ENCODE measurements around the gene KLHL1.

The KLHL1 gene

GRCh38 chr13:69706807-69707206, 401.4 kb downstream of the KLHL1 start:
- no peak for TF ChIP-seq CTCF (IDR thresholded peaks at IDR 0.05; ENCODE audit: control extremely low read depth, extremely low read depth, low read depth, missing control alignments)
- CTCF ChIA-PET = no interaction called here
- DNase-seq (ENCODE audit: extremely low spot score) = no peak
- POLR2A ChIA-PET = no interaction called here

- ChIA-PET CTCF (interaction anchor here (1.4 kb wide), 1 partner anchor 138 kb away, joined by 3 read pairs; no protein-coding TSS in a partner anchor), POLR2A (no interaction called here)
- DNase-seq (ENCODE audit: extremely low spot score) = no peak
These were observed 403.9 kb downstream of the KLHL1 start for GRCh38 chr13:69704311-69704710.

GRCh38 chr13:69690999-69691398, 417.3 kb downstream of the KLHL1 start:
- TF ChIP-seq CTCF (IDR thresholded peaks at IDR 0.05; ENCODE audit: control extremely low read depth, extremely low read depth, low read depth, missing control alignments) = no peak
- ChIA-PET CTCF (interaction anchor here (1.6 to 5.7 kb wide), 2 partner anchors 9 to 15 kb away, joined by 5 to 18 read pairs; no protein-coding TSS in a partner anchor), POLR2A (no interaction called here)
- DNase-seq (ENCODE audit: extremely low spot score) = no peak

More at GRCh38 chr13:69704311-69704710, 403.9 kb downstream of the KLHL1 start:
- no peak for TF ChIP-seq CTCF (IDR thresholded peaks at IDR 0.05; ENCODE audit: control extremely low read depth, extremely low read depth, low read depth, missing control alignments)

GRCh38 chr13:69683921-69684686, 424.1 kb downstream of the KLHL1 start:
- no peak for TF ChIP-seq CTCF (IDR thresholded peaks at IDR 0.05; ENCODE audit: control extremely low read depth, extremely low read depth, low read depth, missing control alignments)
- ChIA-PET POLR2A (no interaction called here), CTCF (interaction anchor here (1.1 kb wide), 1 partner anchor 55 kb away, joined by 3 read pairs; no protein-coding TSS in a partner anchor)
- DNase-seq (ENCODE audit: extremely low spot score) = no peak

GRCh38 chr13:69681722-69682121, 426.5 kb downstream of the KLHL1 start:
- POLR2A ChIA-PET = no interaction called here
- no peak for DNase-seq (ENCODE audit: extremely low spot score)
- CTCF ChIA-PET = interaction anchor here (1.0 to 1.8 kb wide), 2 partner anchors 11 to 22 kb away, joined by 3 to 4 read pairs; no protein-coding TSS in a partner anchor
- TF ChIP-seq CTCF (IDR thresholded peaks at IDR 0.05; ENCODE audit: control extremely low read depth, extremely low read depth, low read depth, missing control alignments) = no peak

GRCh38 chr13:69677343-69677742, 430.9 kb downstream of the KLHL1 start:
- ChIA-PET CTCF (interaction anchor here (3.0 kb wide), 1 partner anchor 11 kb away, joined by 18 read pairs; no protein-coding TSS in a partner anchor), POLR2A (no interaction called here)
- TF ChIP-seq CTCF (IDR thresholded peaks at IDR 0.05; ENCODE audit: control extremely low read depth, extremely low read depth, low read depth, missing control alignments) = no peak
- no peak for DNase-seq (ENCODE audit: extremely low spot score)

Data from GM10248 (cell line).